Activated CD8-positive, alpha-beta T cell treated with anti-CD3 and anti-CD28 coated beads for 36 hours (primary cell): Measurements from ENCODE around the gene SH3YL1. TPM values are rescaled to one million over a fixed set of nuclear protein-coding genes. Genes with fewer than 3 reads are reported as not detected.

Experiments used
- ATAC-seq: fragments of 200-7000 bp; cut with Tn5 transposase; one replicate; pipeline ENCODE4 v1.10.0; 2021; ENCODE audit warnings: mild to moderate bottlenecking, moderate library complexity
- CTCF ChIA-PET: fragments of 350-600 bp; sonication (Branson Sonifier 250); formaldehyde crosslinking; loops from one replicate; lab custom pipeline; 2021; ENCODE audit warnings: antibody characterized with exemption; lab: Charles Lee
- POLR2A ChIA-PET: fragments of 350-600 bp; sonication (Branson Sonifier 250); formaldehyde crosslinking; loops from one replicate; lab custom pipeline; 2021; ENCODE audit warnings: antibody characterized with exemption; lab: Charles Lee
- DNase-seq: peaks from one replicate; pipeline ENCODE4 v3.0.0-alpha.2; 2020
- H3K27ac Mint-ChIP-seq: one replicate; pipeline ENCODE4 v1.8.0; 2021; ENCODE audit warnings: mild to moderate bottlenecking, mixed read lengths
- H3K27me3 Mint-ChIP-seq: one replicate; pipeline ENCODE4 v1.8.0; 2021; ENCODE audit warnings: mixed read lengths
- H3K36me3 Mint-ChIP-seq: one replicate; pipeline ENCODE4 v1.8.0; 2021; ENCODE audit warnings: low read depth, mixed read lengths
- H3K4me1 Mint-ChIP-seq: one replicate; pipeline ENCODE4 v1.8.0; 2021; ENCODE audit warnings: low read depth, mixed read lengths
- H3K4me3 Mint-ChIP-seq: one replicate; pipeline ENCODE4 v1.8.0; 2021; ENCODE audit warnings: mild to moderate bottlenecking, moderate library complexity, mixed read lengths
- H3K9me3 Mint-ChIP-seq: one replicate; pipeline ENCODE4 v1.8.0; 2021; ENCODE audit warnings: mixed read lengths
- intact Hi-C: fragments of 100-400 bp; cut with micrococcal nuclease; formaldehyde crosslinking; loops from one replicate; pipeline ENCODE4 v1.10.0; 2022
- total RNA-seq, 2 experiments: library from RNA; stranded (reverse); gene quantifications; one replicate each; pipeline ENCODE4 v1.2.3, GENCODE V29; 2021
- TF ChIP-seq, protein P1 (sequence below): fragments of 200-600 bp; IDR thresholded peaks from one replicate; pipeline ENCODE4 v1.8.0; 2022; ENCODE audit warnings: antibody characterized with exemption, mild to moderate bottlenecking

Gene SH3YL1
- total RNA-seq, 2 experiments from 2014 or later = 18.5 to 19.9 TPM

DNA sequence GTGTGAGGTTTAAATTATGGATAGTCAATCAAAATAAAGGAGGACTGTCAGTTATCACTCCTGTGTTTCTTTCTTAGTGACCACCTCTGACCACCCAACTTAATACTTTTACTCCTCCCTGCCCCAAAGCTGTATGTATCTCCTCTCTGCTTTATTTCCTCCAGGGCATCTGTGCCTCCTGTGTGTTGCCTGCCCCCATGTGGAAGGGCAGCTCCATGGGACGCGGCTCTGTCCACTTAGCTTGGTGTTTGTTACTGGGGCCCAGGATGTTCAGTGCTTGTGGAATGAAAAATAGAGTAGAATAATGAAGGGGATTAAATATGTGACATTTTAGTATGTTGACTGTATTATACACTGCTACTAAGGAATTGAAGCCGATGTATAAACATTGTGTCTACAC is 10.7 kb upstream of the SH3YL1 start:
- no peaks in the 10 kb centered on the region for H3K27me3 Mint-ChIP-seq
- ChIA-PET POLR2A (no interaction called here), CTCF (interaction anchor here (0.6 to 2.9 kb wide), 8 partner anchors 8 to 362 kb away, joined by 3 to 14 read pairs (median 4); no protein-coding TSS in a partner anchor)
- no peak overlapping the region for H3K4me3 Mint-ChIP-seq
- DNase-seq = no peak
- no peaks in the 10 kb centered on the region for H3K9me3 Mint-ChIP-seq
- no peak for ATAC-seq
- TF ChIP-seq, protein P1, sequence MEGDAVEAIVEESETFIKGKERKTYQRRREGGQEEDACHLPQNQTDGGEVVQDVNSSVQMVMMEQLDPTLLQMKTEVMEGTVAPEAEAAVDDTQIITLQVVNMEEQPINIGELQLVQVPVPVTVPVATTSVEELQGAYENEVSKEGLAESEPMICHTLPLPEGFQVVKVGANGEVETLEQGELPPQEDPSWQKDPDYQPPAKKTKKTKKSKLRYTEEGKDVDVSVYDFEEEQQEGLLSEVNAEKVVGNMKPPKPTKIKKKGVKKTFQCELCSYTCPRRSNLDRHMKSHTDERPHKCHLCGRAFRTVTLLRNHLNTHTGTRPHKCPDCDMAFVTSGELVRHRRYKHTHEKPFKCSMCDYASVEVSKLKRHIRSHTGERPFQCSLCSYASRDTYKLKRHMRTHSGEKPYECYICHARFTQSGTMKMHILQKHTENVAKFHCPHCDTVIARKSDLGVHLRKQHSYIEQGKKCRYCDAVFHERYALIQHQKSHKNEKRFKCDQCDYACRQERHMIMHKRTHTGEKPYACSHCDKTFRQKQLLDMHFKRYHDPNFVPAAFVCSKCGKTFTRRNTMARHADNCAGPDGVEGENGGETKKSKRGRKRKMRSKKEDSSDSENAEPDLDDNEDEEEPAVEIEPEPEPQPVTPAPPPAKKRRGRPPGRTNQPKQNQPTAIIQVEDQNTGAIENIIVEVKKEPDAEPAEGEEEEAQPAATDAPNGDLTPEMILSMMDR = no peak
- H3K4me1 Mint-ChIP-seq = peaks cover 25% of the 10 kb centered on the region
- no peak overlapping the region for H3K27ac Mint-ChIP-seq
- peaks cover 45% of the 10 kb centered on the region for H3K36me3 Mint-ChIP-seq
- intact Hi-C loops = no loop called here

DNA sequence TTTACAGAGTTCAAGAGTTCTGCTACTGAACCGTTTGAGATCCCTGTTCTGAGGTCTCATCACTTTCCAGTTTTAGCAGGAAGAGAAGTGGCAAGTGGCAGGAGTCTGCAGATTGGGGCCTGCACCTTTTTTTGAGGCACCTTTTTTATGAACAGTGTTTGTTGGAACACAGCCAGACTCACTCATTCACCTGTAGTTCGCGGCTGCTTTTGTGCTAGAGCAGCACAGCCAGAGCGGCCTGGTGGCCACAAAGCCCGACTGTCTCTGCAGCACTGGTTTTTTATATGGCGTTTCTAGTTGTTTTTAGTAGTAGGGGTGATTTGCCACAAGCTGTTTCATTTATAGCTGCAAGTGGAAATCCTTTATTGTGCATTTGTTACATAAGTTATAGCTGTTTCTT is 9.5 kb upstream of the SH3YL1 start:
- no peak overlapping the region for H3K4me3 Mint-ChIP-seq
- H3K27ac Mint-ChIP-seq = no peak overlapping the region
- POLR2A ChIA-PET = interaction anchor here (2.1 kb wide), 1 partner anchor 10 kb away, joined by 5 read pairs; no protein-coding TSS in a partner anchor
- no peaks in the 10 kb centered on the region for H3K9me3 Mint-ChIP-seq
- CTCF ChIA-PET = interaction anchor here (1.0 to 2.9 kb wide), 4 partner anchors 13 to 262 kb away, joined by 3 to 14 read pairs (median 4); no protein-coding TSS in a partner anchor
- ATAC-seq (no peak), DNase-seq (no peak)
- intact Hi-C loops = no loop called here
- H3K27me3 Mint-ChIP-seq = no peaks in the 10 kb centered on the region
- TF ChIP-seq, protein P1 = no peak
- peaks cover 39% of the 10 kb centered on the region for H3K36me3 Mint-ChIP-seq
- H3K4me1 Mint-ChIP-seq = peaks cover 33% of the 10 kb centered on the region

DNA sequence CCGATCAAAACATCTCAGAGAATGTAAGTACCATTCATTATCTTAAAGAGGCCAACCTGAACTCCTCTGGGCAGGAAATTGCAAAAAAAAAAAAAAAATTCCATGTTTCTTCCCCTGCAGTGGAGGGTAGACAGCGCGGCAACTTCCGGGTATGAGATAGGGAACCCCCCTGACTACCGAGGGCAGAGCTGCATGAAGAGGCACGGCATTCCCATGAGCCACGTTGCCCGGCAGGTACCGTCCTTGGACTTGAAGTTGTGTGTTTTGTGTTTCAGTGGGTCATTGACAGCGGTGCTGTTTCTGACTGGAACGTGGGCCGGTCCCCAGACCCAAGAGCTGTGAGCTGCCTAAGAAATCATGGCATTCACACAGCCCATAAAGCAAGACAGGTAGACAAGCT is 8.1 kb upstream of the SH3YL1 start:
- POLR2A ChIA-PET = interaction anchor here (0.7 to 2.1 kb wide), 2 partner anchors 9 to 11 kb away, joined by 3 to 5 read pairs; no protein-coding TSS in a partner anchor
- Mint-ChIP-seq H3K9me3 (no peaks in the 10 kb centered on the region), H3K27ac (no peak overlapping the region), H3K27me3 (no peaks in the 10 kb centered on the region), H3K4me3 (no peak overlapping the region), H3K4me1 (peaks cover 43% of the 10 kb centered on the region), H3K36me3 (peaks cover 35% of the 10 kb centered on the region)
- TF ChIP-seq, protein P1 = no peak
- DNase-seq = no peak
- intact Hi-C loops = no loop called here
- ATAC-seq = no peak
- CTCF ChIA-PET = interaction anchor here (1.1 to 2.9 kb wide), 2 partner anchors 16 to 17 kb away, joined by 3 to 14 read pairs; partner anchors contain the start of gene ALKAL2

DNA sequence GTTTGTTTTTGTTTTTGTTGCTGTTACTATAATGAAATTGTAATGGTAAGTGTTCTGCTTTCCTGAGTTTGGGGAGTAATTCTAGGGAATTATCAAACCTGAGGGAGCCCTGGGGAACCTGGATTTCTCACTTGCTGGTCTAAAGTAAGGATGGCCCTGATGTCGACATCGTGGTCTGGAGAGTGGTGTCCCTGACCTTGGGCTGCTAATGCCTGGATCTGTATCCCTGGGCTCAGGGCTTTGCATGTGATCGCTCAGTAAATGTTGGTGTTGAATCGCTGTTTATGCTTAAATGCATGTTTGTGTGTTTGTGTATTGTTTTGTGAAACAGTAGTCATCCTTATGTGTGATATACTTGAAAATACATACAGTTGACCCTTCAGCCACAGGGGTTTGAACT is 7.0 kb upstream of the SH3YL1 start:
- DNase-seq = no peak
- Mint-ChIP-seq H3K36me3 (peaks cover 33% of the 10 kb centered on the region), H3K27ac (no peak overlapping the region), H3K4me3 (no peak overlapping the region), H3K9me3 (no peaks in the 10 kb centered on the region), H3K27me3 (no peaks in the 10 kb centered on the region), H3K4me1 (peaks cover 52% of the 10 kb centered on the region)
- ATAC-seq = no peak
- ChIA-PET CTCF (no interaction called here), POLR2A (no interaction called here)
- intact Hi-C loops = no loop called here
- TF ChIP-seq, protein P1 = no peak

DNA sequence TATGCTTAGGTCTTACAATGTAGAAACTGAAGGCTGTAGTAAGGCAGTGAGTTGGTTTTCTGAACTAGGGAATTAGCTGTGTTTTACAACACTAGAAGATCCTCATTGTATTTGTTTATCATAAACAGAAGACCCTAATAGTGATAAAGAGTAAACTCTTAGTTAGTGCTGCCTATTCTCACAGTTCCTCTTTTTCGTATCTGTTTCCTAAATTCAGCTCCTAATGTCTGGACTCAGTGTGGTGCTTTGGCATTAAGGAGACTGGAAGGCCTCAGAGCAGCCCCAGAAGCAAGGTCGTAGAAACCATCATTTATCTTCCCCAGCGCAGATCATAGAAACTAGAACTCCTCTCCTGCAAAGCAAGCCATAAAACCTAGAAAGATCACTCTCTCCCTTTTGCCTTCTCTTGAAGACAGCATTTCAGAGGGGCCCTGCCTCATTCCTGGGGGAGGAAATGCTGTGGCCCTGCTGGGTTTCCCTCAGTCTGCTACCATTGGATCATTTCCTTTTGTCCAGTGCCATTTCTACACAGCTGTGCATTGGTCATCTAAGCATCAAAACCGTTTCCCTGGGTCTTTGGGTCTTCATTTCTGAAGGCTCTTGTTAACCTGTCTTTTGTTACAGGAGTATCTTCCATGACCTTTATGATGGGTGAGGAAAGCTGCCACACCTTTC is 5.7 kb upstream of the SH3YL1 start:
- Mint-ChIP-seq H3K27ac (peak overlapping the region; percentile 6), H3K4me3 (no peak overlapping the region), H3K9me3 (no peaks in the 10 kb centered on the region), H3K36me3 (peaks cover 33% of the 10 kb centered on the region), H3K27me3 (no peaks in the 10 kb centered on the region), H3K4me1 (peaks cover 55% of the 10 kb centered on the region)
- intact Hi-C loops = no loop called here
- TF ChIP-seq, protein P1 = no peak
- CTCF ChIA-PET = interaction anchor here (0.8 to 1.9 kb wide), 3 partner anchors 15 to 22 kb away, joined by 3 to 4 read pairs (median 3); no protein-coding TSS in a partner anchor
- POLR2A ChIA-PET = no interaction called here
- DNase-seq = no peak
- no peak for ATAC-seq
